Measurements from ENCODE around the gene PCDHGA10. TPM values are rescaled to one million over a fixed set of nuclear protein-coding genes. Genes with fewer than 3 reads are reported as not detected.

Gene PCDHGA10
- total RNA-seq, 1 experiment from 2014 or later: 3.8 TPM

GRCh38 chr5:141411575-141411974 is 1.2 kb upstream of the PCDHGA10 start:
- Histone ChIP-seq H3K79me2 (ENCODE audit: insufficient read depth, low read length) (no peaks in the 10 kb centered on the region), H3K27me3 (ENCODE audit: insufficient read depth, low read length) (no peaks in the 10 kb centered on the region), H3K36me3 (ENCODE audit: control insufficient read depth in 1 of 2, insufficient read depth in 2 of 2, low read length in 2 of 2) (no peaks in the 10 kb centered on the region), H3K27ac (ENCODE audit: low read depth, low read length) (no peak overlapping the region), H2AFZ (ENCODE audit: low read depth, low read length, poor library complexity, severe bottlenecking) (no peak overlapping the region), H3K4me2 (ENCODE audit: low read length) (no peak overlapping the region), H3K4me1 (ENCODE audit: control insufficient read depth in 1 of 2, insufficient read depth in 2 of 2, low read length in 2 of 2) (peaks cover 2 to 5% of the 10 kb centered on the region in 2 experiments; a peak in 1 of 4 replicates), H3K9me2 (ENCODE audit: insufficient read depth) (no peaks in the 10 kb centered on the region), H3K9me3 (ENCODE audit: control insufficient read depth in 1 of 2, insufficient read depth in 1 of 2, low read depth in 1 of 2, low read length in 2 of 2) (no peaks in the 10 kb centered on the region; a peak in 1 of 4 replicates), H3K4me3 (replicated peaks in 1 of 2; ENCODE audit: low read depth in 1 of 2, low read length in 2 of 2) (no peak overlapping the region), H3K9ac (ENCODE audit: low read length) (no peak overlapping the region), H4K20me1 (ENCODE audit: insufficient read depth) (no peaks in the 10 kb centered on the region)
- intact Hi-C loops (cut with micrococcal nuclease): no loop called here
- ATAC-seq (no peak), DNase-seq (ENCODE audit: low read depth, low spot score) (no peak)
- TF ChIP-seq CEBPB (IDR thresholded peaks at IDR 0.05; ENCODE audit: low read depth) (no peak), ATF3 (IDR thresholded peaks at IDR 0.05) (no peak), EGR1 (IDR thresholded peaks at IDR 0.05; ENCODE audit: low read depth) (no peak), POLR2A (IDR thresholded peaks at IDR 0.05; ENCODE audit: borderline replicate concordance, extremely low read depth, insufficient read depth, insufficient read length) (no peak), CBX3 (IDR thresholded peaks at IDR 0.05; ENCODE audit: low read depth) (no peak), ZFX (IDR thresholded peaks at IDR 0.05) (no peak), POLR2AphosphoS5 (IDR thresholded peaks at IDR 0.05; ENCODE audit: low read depth, low read length) (no peak), ELF1 (IDR thresholded peaks at IDR 0.05; ENCODE audit: borderline replicate concordance, low read depth) (no peak), YY1 (IDR thresholded peaks at IDR 0.05; ENCODE audit: extremely low read depth, insufficient replicate concordance, low read depth, low read length) (no peak), TCF7L2 (IDR thresholded peaks at IDR 0.05; ENCODE audit: borderline replicate concordance, extremely low read depth, insufficient read depth, insufficient read length) (no peak), MAX (IDR thresholded peaks at IDR 0.05) (no peak), FOSL1 (IDR thresholded peaks at IDR 0.05; ENCODE audit: low read depth) (no peak), SP1 (IDR thresholded peaks at IDR 0.05; ENCODE audit: low read depth) (no peak), JUND (IDR thresholded peaks at IDR 0.05) (no peak)
- RAD21 ChIA-PET (ENCODE audit: low non-redundant PET in 1 of 2, low total read pairs in 2 of 2, uncharacterized antibody in 2 of 2, unreplicated experiment in 2 of 2): no interaction called here
- POLR2A ChIA-PET: no interaction called here
- BruUV-seq (replicated peaks): no TSS peak
- CTCF ChIA-PET: interaction anchor here (3.4 kb wide), 1 partner anchor 152 kb away, joined by 73 read pairs; no protein-coding TSS in a partner anchor
